K562 (cell line): Measurements from ENCODE around the gene ECI2. TPM values are rescaled to one million over a fixed set of nuclear protein-coding genes. Genes with fewer than 3 reads are reported as not detected.
A peak's percentile ranks its signal among the peaks of the same experiment; 100 is the strongest.

Source experiments
- CSDE1 ChIP-seq, 2 experiments: fragments of 450-650 bp; IDR thresholded peaks; 2 replicates each; pipeline ENCODE4 v1.6.1; 2016; ENCODE audit warnings: mild to moderate bottlenecking in 1 of 2
- DEAF1 ChIP-seq: fragments of 450-650 bp; formaldehyde crosslinking; IDR thresholded peaks from 2 replicates; pipeline ENCODE4 v1.4.0; 2020; ENCODE audit warnings: mild to moderate bottlenecking, moderate library complexity
- E2F4 ChIP-seq: sonication (generic); formaldehyde crosslinking; IDR thresholded peaks from 2 replicates; pipeline ENCODE4 v1.8.0; 2022; ENCODE audit warnings: mild to moderate bottlenecking, low read depth, missing genetic modification reagents
- ERF ChIP-seq: fragments of 450-650 bp; formaldehyde crosslinking; IDR thresholded peaks from 2 replicates; pipeline ENCODE4 v1.4.0; 2020; ENCODE audit warnings: mild to moderate bottlenecking, mixed read lengths
- EWSR1 ChIP-seq: fragments of 450-650 bp; IDR thresholded peaks from 2 replicates; pipeline ENCODE4 v1.6.1; 2018; ENCODE audit warnings: borderline replicate concordance, mild to moderate bottlenecking, low read depth, moderate library complexity; ENCODE audit not compliant: partially characterized antibody
- FOXA3 ChIP-seq, 2 experiments: fragments of 450-650 bp in 1 of 2; sonication (generic) in 1 of 2; formaldehyde crosslinking; IDR thresholded peaks in 1 of 2; conservative IDR thresholded peaks in 1 of 2; 2 replicates each; pipeline versions ENCODE4 v1.4.0 to v1.8.0; 2020 to 2022; ENCODE audit warnings: mild to moderate bottlenecking in 2 of 2, missing genetic modification reagents in 1 of 2
- GATA2 ChIP-seq: sonication (generic); formaldehyde crosslinking; IDR thresholded peaks from 2 replicates; pipeline ENCODE4 v1.4.0; 2020; ENCODE audit warnings: mild to moderate bottlenecking, missing genetic modification reagents
- HINFP ChIP-seq: fragments of 450-650 bp; conservative IDR thresholded peaks from 2 replicates; pipeline ENCODE4 v1.6.1; 2016; ENCODE audit warnings: missing genetic modification characterization, low read depth, mild to moderate bottlenecking, control low read depth, missing compliant biosample characterization
- KDM2B ChIP-seq: fragments of 250-450 bp; sonication (Bioruptor Pico); IDR thresholded peaks from 2 replicates; pipeline ENCODE4 v1.8.0; 2021; ENCODE audit warnings: mild to moderate bottlenecking, moderate library complexity
- MTA1 ChIP-seq: fragments of 450-650 bp; IDR thresholded peaks from 2 replicates; pipeline ENCODE4 v1.6.1; 2017; ENCODE audit warnings: borderline replicate concordance
- MTF1 ChIP-seq: fragments of 250-450 bp; sonication (Bioruptor Pico); IDR thresholded peaks from 2 replicates; pipeline ENCODE4 v1.9.0; 2021; ENCODE audit warnings: moderate library complexity, mild to moderate bottlenecking, inconsistent platforms, borderline replicate concordance
- MXI1 ChIP-seq: IDR thresholded peaks from 2 replicates; pipeline ENCODE4 v1.6.1; 2011; ENCODE audit warnings: low read depth, mild to moderate bottlenecking, improper control_type of control experiment, low read length
- NEUROD1 ChIP-seq: fragments of 150-350 bp; IDR thresholded peaks from 2 replicates; pipeline ENCODE4 v1.6.1; 2014; ENCODE audit warnings: borderline replicate concordance, low read length, low read depth; ENCODE audit not compliant: partially characterized antibody
- VEZF1 ChIP-seq: fragments of 200-800 bp; sonication (Bioruptor generic); IDR thresholded peaks from 2 replicates; pipeline ENCODE4 v1.6.1; 2017; ENCODE audit warnings: missing genetic modification characterization, missing compliant biosample characterization
- ZBED1 ChIP-seq: IDR thresholded peaks from 2 replicates; pipeline ENCODE4 v1.6.1; 2014
- ZBTB17 ChIP-seq: fragments of 450-650 bp; formaldehyde crosslinking; IDR thresholded peaks from 2 replicates; pipeline ENCODE4 v1.4.0; 2020; ENCODE audit warnings: mild to moderate bottlenecking
- ZBTB8A ChIP-seq: fragments of 450-650 bp; IDR thresholded peaks from 2 replicates; pipeline ENCODE4 v1.6.1; 2018; ENCODE audit warnings: mild to moderate bottlenecking, moderate library complexity; ENCODE audit not compliant: partially characterized antibody
- ZNF121 ChIP-seq: sonication (generic); formaldehyde crosslinking; conservative IDR thresholded peaks from 2 replicates; pipeline ENCODE4 v1.8.0; 2022; ENCODE audit warnings: missing genetic modification reagents
- ZNF174 ChIP-seq: fragments of 250-450 bp; sonication (Bioruptor Pico); IDR thresholded peaks from 2 replicates; pipeline ENCODE4 v1.4.0; 2020; ENCODE audit warnings: mild to moderate bottlenecking
- ZNF197 ChIP-seq: fragments of 200-800 bp; sonication (Bioruptor generic); IDR thresholded peaks from 2 replicates; pipeline ENCODE4 v1.6.1; 2016; ENCODE audit warnings: low read depth, missing genetic modification characterization, missing compliant biosample characterization
- ZNF239 ChIP-seq: fragments of 250-450 bp; sonication (Bioruptor Pico); IDR thresholded peaks from 2 replicates; pipeline ENCODE4 v1.4.0; 2020; ENCODE audit warnings: mild to moderate bottlenecking
- ZNF384 ChIP-seq: IDR thresholded peaks from 2 replicates; pipeline ENCODE4 v1.6.1; 2012; ENCODE audit warnings: low read depth, low read length, improper control_type of control experiment
- ZNF707 ChIP-seq: fragments of 250-450 bp; sonication (Bioruptor Pico); conservative IDR thresholded peaks from 2 replicates; pipeline ENCODE4 v1.8.0; 2022; ENCODE audit warnings: inconsistent platforms, mild to moderate bottlenecking, moderate library complexity
- polyA plus RNA-seq, 8 experiments: library from polyadenylated mRNA; depleted of rRNA in 4 of 8; stranded (reverse) in 5 of 8; unstranded in 3 of 8; fragments of >200 nt; fragmentation: Nextera tagmentation in 2 of 8; fragmentation: Illumina TruSeq in 1 of 8; extraction: Ambion mirVana in 2 of 8; extraction: Trizol in 1 of 8; gene quantifications; 2 replicates each; pipeline versions ENCODE4 v1.2.1 to v1.2.3, GENCODE V29; 2011 to 2014; ENCODE audit warnings: inconsistent platforms in 1 of 8, missing spikeins in 1 of 8
- total RNA-seq, 7 experiments: library from RNA; depleted of rRNA in 6 of 7; stranded (reverse); fragments of >200 nt in 6 of 7; fragmentation: Illumina TruSeq in 2 of 7; extraction: Trizol in 2 of 7; gene quantifications; 2 replicates each; pipeline versions ENCODE4 v1.2.1 to v1.2.3, GENCODE V29; 2011 to 2021; ENCODE audit warnings: low replicate concordance in 1 of 7

The ECI2 gene
- total and polyA plus RNA-seq, 9 of the 15 experiments (the other 6 are each of a cell fraction or from before 2014, with no cell fraction given): 80.7 to 377 (median 142) TPM

- TF ChIP-seq MXI1: no peak
- no peak for TF ChIP-seq DEAF1 (CRISPR knock-in tag)
- TF ChIP-seq ZNF384: no peak
- no peak for TF ChIP-seq ZNF174 (CRISPR knock-in tag)
- TF ChIP-seq NEUROD1: no peak
- no peak for TF ChIP-seq HINFP (tag)
- TF ChIP-seq MTA1: no peak
- 0 out of 2 replicates have a peak, but pooled peaks have one; percentile 40 for TF ChIP-seq ZBED1
- peak; percentile 94 to 98; a peak in 3 of 4 replicates for TF ChIP-seq FOXA3 (CRISPR knock-in tag; conservative IDR thresholded peaks at IDR 0.05 in 1 of 2, IDR thresholded peaks at IDR 0.05 in 1 of 2)
- no peak for TF ChIP-seq ZNF239 (CRISPR knock-in tag)
- peak; percentile 46; the same call in 1 of the 2 replicates for TF ChIP-seq VEZF1 (CRISPR knock-in tag)
- peak; percentile 83 for TF ChIP-seq GATA2 (CRISPR knock-in tag)
- TF ChIP-seq KDM2B: no peak
- 0 out of 2 replicates have a peak, but pooled peaks have one; percentile 41 for TF ChIP-seq ZNF197 (CRISPR knock-in tag)
- no peak for TF ChIP-seq ZNF121
- no peak for TF ChIP-seq ZNF707
- TF ChIP-seq ZBTB8A: no peak
- no peak for TF ChIP-seq E2F4 (CRISPR knock-in tag)
- TF ChIP-seq MTF1 (CRISPR knock-in tag): no peak
- no peak for TF ChIP-seq ERF (CRISPR knock-in tag)
- no peak for TF ChIP-seq EWSR1
- TF ChIP-seq CSDE1 (IDR thresholded peaks at IDR 0.05): no peak
- TF ChIP-seq ZBTB17 (CRISPR knock-in tag): no peak
Measured at GRCh38 chr6:4176907-4177306, 41.5 kb upstream of the ECI2 start (continued).
